GM21526 (cell line): ENCODE measurements around the gene LPCAT2.
"Not testable (repeated sequence)": the region's sequence is repeated elsewhere in the genome, so short reads cannot be mapped to it uniquely, and the experiment has no call there.

Experiments used
- ATAC-seq: cut with Tn5 transposase; IDR thresholded peaks from one replicate; pipeline ENCODE4 v1.9.1; 2021; ENCODE audit warnings: moderate library complexity; ENCODE audit not compliant: unreplicated experiment, low FRiP score

LPCAT2 gene

GRCh38 chr16:55577887-55578286 lies 69.0 kb downstream of the LPCAT2 start:
- ATAC-seq = no peak

GRCh38 chr16:55585631-55586030 lies 76.8 kb downstream of the LPCAT2 start:
- ATAC-seq = no peak

GRCh38 chr16:55588799-55589198 lies 79.9 kb downstream of the LPCAT2 start:
- no peak for ATAC-seq

GRCh38 chr16:55592306-55592705 lies 83.4 kb downstream of the LPCAT2 start:
- no peak for ATAC-seq

- no peak for ATAC-seq
Observed at GRCh38 chr16:55597928-55598327, 89.1 kb downstream of the LPCAT2 start.

- no peak for ATAC-seq
Observed at GRCh38 chr16:55605754-55606336, 97.0 kb downstream of the LPCAT2 start.

- ATAC-seq = no peak
Observed at GRCh38 chr16:55613613-55614335, 104.9 kb downstream of the LPCAT2 start.

GRCh38 chr16:55615071-55615470 lies 106.2 kb downstream of the LPCAT2 start:
- ATAC-seq = no peak

- not testable (repeated sequence) for ATAC-seq
Observed at GRCh38 chr16:55615670-55616069, 106.8 kb downstream of the LPCAT2 start.

- no peak for ATAC-seq
Observed at GRCh38 chr16:55621771-55622170, 112.9 kb downstream of the LPCAT2 start.

- no peak for ATAC-seq
Observed at GRCh38 chr16:55622272-55622671, 113.4 kb downstream of the LPCAT2 start.

GRCh38 chr16:55622930-55623561 lies 114.2 kb downstream of the LPCAT2 start:
- ATAC-seq = no peak

- no peak for ATAC-seq
Observed at GRCh38 chr16:55623640-55624039, 114.8 kb downstream of the LPCAT2 start.

GRCh38 chr16:55624696-55625095 lies 115.8 kb downstream of the LPCAT2 start:
- ATAC-seq = no peak

GRCh38 chr16:55625843-55626242 lies 117.0 kb downstream of the LPCAT2 start:
- no peak for ATAC-seq

GRCh38 chr16:55628306-55628968 lies 119.6 kb downstream of the LPCAT2 start:
- ATAC-seq = no peak

GRCh38 chr16:55630774-55631173 lies 121.9 kb downstream of the LPCAT2 start:
- ATAC-seq = no peak

GRCh38 chr16:55632259-55632658 lies 123.4 kb downstream of the LPCAT2 start:
- no peak for ATAC-seq

GRCh38 chr16:55634193-55634592 lies 125.3 kb downstream of the LPCAT2 start:
- no peak for ATAC-seq
